ENCODE data around the gene SYN1. TPM values are rescaled to one million over a fixed set of nuclear protein-coding genes. Genes with fewer than 3 reads are reported as not detected.
"Not testable (repeated sequence)": the region's sequence is repeated elsewhere in the genome, so short reads cannot be mapped to it uniquely, and the experiment has no call there.

SYN1 gene
- polyA plus RNA-seq, 1 donor (not counting 4 experiments of a cell fraction or from before 2014, with no cell fraction given), result 0.07 TPM

GRCh38 chrX:47605024-47605423 is 14.6 kb downstream of the SYN1 start:
- FAIRE-seq, result no peak

GRCh38 chrX:47603125-47603524 is 16.5 kb downstream of the SYN1 start:
- H3K4me3 ChIP-seq (ENCODE audit: control insufficient read depth in 2 of 3, extremely low read depth in 1 of 3, insufficient read depth in 2 of 3, low read depth in 1 of 3, low read length in 3 of 3); H3K9me3 ChIP-seq (ENCODE audit: control insufficient read depth, low read depth, low read length); DNase-seq (ENCODE audit: low read depth, low spot score); dilution Hi-C loops (cut with MboI; ENCODE audit: extremely low pct_ligation_motif_present, low sequenced_read_pairs); H3K4me2 ChIP-seq (ENCODE audit: control insufficient read depth, extremely low read depth, insufficient read depth, low read depth, low read length); H3K27me3 ChIP-seq (ENCODE audit: control insufficient read depth, extremely low read depth, insufficient read depth, low read length); H4K20me1 ChIP-seq (ENCODE audit: control insufficient read depth, extremely low read depth, insufficient read depth, low read length); H2AFZ ChIP-seq (ENCODE audit: control insufficient read depth, low read length); H3K4me1 ChIP-seq (ENCODE audit: control insufficient read depth, extremely low read depth, insufficient read depth, low read length); H3K36me3 ChIP-seq (ENCODE audit: control insufficient read depth in 2 of 2, extremely low read depth in 1 of 2, insufficient read depth in 2 of 2, low read length in 2 of 2); H3K9ac ChIP-seq (ENCODE audit: control insufficient read depth, extremely low read depth, insufficient read depth, low read length); H3K79me2 ChIP-seq (ENCODE audit: control insufficient read depth, insufficient read depth, low read length); H3K9me1 ChIP-seq (ENCODE audit: control insufficient read depth, extremely low read depth, insufficient read depth, low read length); H3K27ac ChIP-seq (ENCODE audit: control insufficient read depth, insufficient read depth, low read length); FAIRE-seq: not testable (repeated sequence)

More at GRCh38 chrX:47605024-47605423, 14.6 kb downstream of the SYN1 start:
- H3K4me2 ChIP-seq (ENCODE audit: control insufficient read depth, extremely low read depth, insufficient read depth, low read depth, low read length), result no peak overlapping the region
- no peak overlapping the region for H3K4me3 ChIP-seq (ENCODE audit: control insufficient read depth in 2 of 3, extremely low read depth in 1 of 3, insufficient read depth in 2 of 3, low read depth in 1 of 3, low read length in 3 of 3)
- no peak for DNase-seq (ENCODE audit: low read depth, low spot score)
- H3K27ac ChIP-seq (ENCODE audit: control insufficient read depth, insufficient read depth, low read length), result no peak overlapping the region
- H3K9ac ChIP-seq (ENCODE audit: control insufficient read depth, extremely low read depth, insufficient read depth, low read length), result no peak overlapping the region
- no peaks in the 10 kb centered on the region for H3K9me3 ChIP-seq (ENCODE audit: control insufficient read depth, low read depth, low read length)
- H2AFZ ChIP-seq (ENCODE audit: control insufficient read depth, low read length), result no peak overlapping the region
- H3K79me2 ChIP-seq (ENCODE audit: control insufficient read depth, insufficient read depth, low read length), result no peaks in the 10 kb centered on the region
- H3K36me3 ChIP-seq (ENCODE audit: control insufficient read depth in 2 of 2, extremely low read depth in 1 of 2, insufficient read depth in 2 of 2, low read length in 2 of 2), result no peaks in the 10 kb centered on the region
- TF ChIP-seq CTCF (optimal IDR thresholded peaks at IDR 0.05 in 1 of 3, IDR thresholded peaks at IDR 0.05 in 1 of 3, conservative IDR thresholded peaks at IDR 0.05 in 1 of 3; ENCODE audit: extremely low read depth in 1 of 3, insufficient read depth in 2 of 3, low read length in 3 of 3), result no peak
- TF ChIP-seq EZH2 (IDR thresholded peaks at IDR 0.05; ENCODE audit: low read length), result no peak
- no peaks in the 10 kb centered on the region for H3K27me3 ChIP-seq (ENCODE audit: control insufficient read depth, extremely low read depth, insufficient read depth, low read length)
- no peaks in the 10 kb centered on the region for H3K4me1 ChIP-seq (ENCODE audit: control insufficient read depth, extremely low read depth, insufficient read depth, low read length)
- H4K20me1 ChIP-seq (ENCODE audit: control insufficient read depth, extremely low read depth, insufficient read depth, low read length), result no peaks in the 10 kb centered on the region
- dilution Hi-C loops (cut with MboI; ENCODE audit: extremely low pct_ligation_motif_present, low sequenced_read_pairs), result no loop called here
- H3K9me1 ChIP-seq (ENCODE audit: control insufficient read depth, extremely low read depth, insufficient read depth, low read length), result no peaks in the 10 kb centered on the region

- no peak for FAIRE-seq
- H3K4me1 ChIP-seq (ENCODE audit: control insufficient read depth, extremely low read depth, insufficient read depth, low read length), result peaks cover 6% of the 10 kb centered on the region
- H3K9me3 ChIP-seq (ENCODE audit: control insufficient read depth, low read depth, low read length), result no peaks in the 10 kb centered on the region
- H3K27me3 ChIP-seq (ENCODE audit: control insufficient read depth, extremely low read depth, insufficient read depth, low read length), result no peaks in the 10 kb centered on the region
- H3K9ac ChIP-seq (ENCODE audit: control insufficient read depth, extremely low read depth, insufficient read depth, low read length), result no peak overlapping the region
- dilution Hi-C loops (cut with MboI; ENCODE audit: extremely low pct_ligation_motif_present, low sequenced_read_pairs), result no loop called here
- no peak overlapping the region for H2AFZ ChIP-seq (ENCODE audit: control insufficient read depth, low read length)
- H3K36me3 ChIP-seq (ENCODE audit: control insufficient read depth in 2 of 2, extremely low read depth in 1 of 2, insufficient read depth in 2 of 2, low read length in 2 of 2), result no peaks in the 10 kb centered on the region
- no peak for DNase-seq (ENCODE audit: low read depth, low spot score)
- no peaks in the 10 kb centered on the region for H3K79me2 ChIP-seq (ENCODE audit: control insufficient read depth, insufficient read depth, low read length)
- no peak overlapping the region for H3K27ac ChIP-seq (ENCODE audit: control insufficient read depth, insufficient read depth, low read length)
- no peaks in the 10 kb centered on the region for H4K20me1 ChIP-seq (ENCODE audit: control insufficient read depth, extremely low read depth, insufficient read depth, low read length)
- no peak overlapping the region for H3K4me2 ChIP-seq (ENCODE audit: control insufficient read depth, extremely low read depth, insufficient read depth, low read depth, low read length)
- TF ChIP-seq EZH2 (IDR thresholded peaks at IDR 0.05; ENCODE audit: low read length) (no peak), CTCF (optimal IDR thresholded peaks at IDR 0.05 in 1 of 3, IDR thresholded peaks at IDR 0.05 in 1 of 3, conservative IDR thresholded peaks at IDR 0.05 in 1 of 3; ENCODE audit: extremely low read depth in 1 of 3, insufficient read depth in 2 of 3, low read length in 3 of 3) (no peak)
- no peaks in the 10 kb centered on the region for H3K9me1 ChIP-seq (ENCODE audit: control insufficient read depth, extremely low read depth, insufficient read depth, low read length)
- H3K4me3 ChIP-seq (ENCODE audit: control insufficient read depth in 2 of 3, extremely low read depth in 1 of 3, insufficient read depth in 2 of 3, low read depth in 1 of 3, low read length in 3 of 3), result no peak overlapping the region
Observed at GRCh38 chrX:47597222-47597621, 22.4 kb downstream of the SYN1 start.
